ENCODE results near the gene SLC4A3.
A peak's percentile ranks its signal among the peaks of the same experiment; 100 is the strongest.
"Not testable (repeated sequence)": the region's sequence is repeated elsewhere in the genome, so short reads cannot be mapped to it uniquely, and the experiment has no call there.

Gene SLC4A3

DNA sequence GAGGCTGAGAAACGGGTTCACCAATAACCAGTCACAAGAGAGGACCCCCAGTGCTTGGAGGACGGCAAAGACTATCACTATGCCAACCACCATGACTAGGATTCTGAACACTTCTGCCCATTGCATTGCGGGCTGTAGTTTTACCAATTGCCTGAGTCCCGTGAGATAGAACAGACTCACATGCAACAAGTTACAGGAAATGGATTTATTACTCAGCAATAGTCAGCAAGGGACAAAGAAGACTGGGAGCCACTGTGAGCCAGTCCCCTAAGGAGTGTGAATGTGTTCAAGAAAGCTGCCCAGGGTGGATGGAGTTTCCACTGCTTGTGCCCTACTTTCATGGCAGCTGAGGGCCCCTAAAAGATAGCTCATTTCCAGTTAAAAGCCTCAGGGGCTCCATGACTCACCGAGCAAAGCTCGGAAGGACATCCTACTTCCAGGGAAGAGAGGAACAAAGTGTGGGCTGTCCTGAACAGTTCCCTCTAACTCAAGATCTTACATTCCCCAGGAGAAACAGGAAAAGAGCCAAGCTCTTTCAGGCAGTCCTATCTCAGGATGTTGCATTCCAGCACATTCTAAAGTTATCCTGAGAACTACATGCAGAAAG is 54.4 kb downstream of the SLC4A3 start:
- no peak for DNase-seq

- DNase-seq, result not testable (repeated sequence)
Observed at GRCh38 chr2:219683474-219683873, 56.0 kb downstream of the SLC4A3 start.

GRCh38 chr2:219684721-219685689 is 57.6 kb downstream of the SLC4A3 start:
- peak; percentile 61 for DNase-seq

DNA sequence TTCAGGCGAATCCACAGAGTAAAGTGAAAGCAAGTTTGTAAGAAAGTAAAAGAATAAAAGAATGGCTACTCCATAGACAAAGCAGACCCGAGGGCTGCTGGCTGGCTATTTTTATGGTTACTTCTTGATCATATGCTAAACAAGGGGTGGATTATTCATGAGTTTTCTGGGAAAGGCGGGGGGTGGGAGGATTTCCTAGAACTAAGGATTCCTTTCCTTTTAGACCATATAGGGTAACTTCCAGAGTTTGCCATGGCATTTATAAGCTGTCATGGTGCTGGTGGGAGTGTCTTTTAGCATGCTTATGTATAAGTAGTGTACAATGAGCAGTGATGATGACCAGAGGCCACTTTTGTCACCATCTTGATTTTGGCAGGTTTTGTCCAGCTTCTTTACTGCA is 59.8 kb downstream of the SLC4A3 start:
- no peak for DNase-seq

- DNase-seq, result no peak
Observed at GRCh38 chr2:219687882-219688559, 60.6 kb downstream of the SLC4A3 start.

DNA sequence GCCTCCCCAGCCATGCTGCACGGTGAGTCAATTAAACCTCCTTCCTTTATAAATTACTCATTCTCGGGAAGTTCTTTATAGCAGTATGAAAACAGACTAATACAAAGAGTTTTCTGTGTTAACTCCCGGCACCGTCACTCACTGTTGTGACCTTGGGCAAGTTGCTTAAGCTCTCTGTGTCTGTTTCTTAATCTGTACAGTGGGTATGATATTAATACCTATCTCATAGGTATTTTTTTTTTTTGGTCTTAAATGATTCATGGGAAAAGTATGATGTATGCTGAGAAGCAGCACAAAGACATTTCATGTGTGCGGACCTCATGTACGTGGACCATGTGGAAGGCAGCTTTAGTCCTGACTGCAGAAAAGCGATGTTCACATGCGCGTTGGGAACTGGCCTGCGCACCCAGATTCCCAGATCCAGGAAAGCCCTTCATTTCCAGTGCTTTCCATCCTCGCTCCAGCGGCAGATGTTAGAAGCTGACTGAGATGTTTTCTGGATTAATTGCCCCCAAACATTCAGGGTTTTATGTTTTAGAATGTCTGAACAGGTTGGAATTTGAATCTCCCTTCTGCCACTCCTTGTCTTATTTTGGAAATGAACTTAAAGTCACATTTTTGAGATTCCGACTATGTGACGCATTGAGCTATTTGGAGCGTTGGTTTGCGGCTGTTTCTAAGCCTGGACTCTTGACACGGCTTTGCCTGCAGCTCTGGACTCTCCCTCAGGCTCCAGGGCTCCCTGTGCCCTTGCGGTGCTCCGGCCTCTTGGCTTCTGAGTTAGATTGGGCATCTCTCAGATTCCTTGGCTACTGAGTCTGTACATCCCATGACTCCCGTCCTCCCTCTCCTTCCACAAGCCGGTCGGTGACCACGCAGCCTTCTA is 61.4 kb downstream of the SLC4A3 start:
- no peak for DNase-seq

DNA sequence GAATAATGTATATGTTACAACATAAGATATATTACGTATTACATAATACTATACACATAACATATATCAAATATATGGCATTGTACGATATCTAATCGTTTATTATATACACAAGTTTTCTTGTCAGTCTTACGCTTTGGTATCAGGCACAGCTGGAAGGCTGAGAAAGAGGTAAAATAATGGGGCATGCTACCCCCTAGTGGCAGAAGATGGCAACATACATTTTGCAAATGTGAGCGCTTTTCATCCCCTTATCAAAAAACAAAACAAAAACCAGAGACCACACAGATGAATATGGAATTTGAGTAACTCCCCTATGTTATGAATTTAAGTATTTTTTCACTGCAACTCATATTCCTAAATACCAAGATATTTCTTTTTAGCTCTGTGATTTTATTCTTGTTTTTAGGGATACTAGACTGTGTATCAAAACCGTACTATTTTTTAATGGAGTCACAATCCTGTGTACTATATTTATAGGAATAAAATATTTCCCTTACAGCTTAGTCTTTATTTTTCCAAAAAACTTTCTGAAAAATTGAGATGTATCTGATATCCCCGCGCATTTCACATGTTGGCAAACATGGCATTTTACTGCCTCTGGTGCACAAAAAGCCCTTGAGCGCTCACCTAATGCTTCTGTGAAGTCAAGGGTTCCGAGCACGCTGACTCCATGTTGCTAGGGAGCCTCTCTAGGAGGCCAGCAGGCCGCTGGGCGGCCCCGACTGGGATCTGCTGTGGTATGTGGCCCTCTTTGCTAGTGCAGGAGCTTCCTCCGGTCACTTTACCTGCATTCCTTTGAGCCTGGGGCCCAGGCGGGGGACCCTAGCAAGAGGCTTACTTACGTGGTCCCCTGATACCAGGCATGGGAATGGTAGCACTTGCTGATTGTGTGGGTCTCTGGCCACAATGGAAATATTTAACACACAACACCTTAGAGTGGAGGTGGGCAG is 62.5 kb downstream of the SLC4A3 start:
- DNase-seq, result peak; percentile 17

GRCh38 chr2:219691571-219691970 is 64.1 kb downstream of the SLC4A3 start:
- DNase-seq, result no peak

Measured in NCI-H146 (cell line).